Common myeloid progenitor, CD34-positive (primary cell): ENCODE data around the gene LAIR2.
A peak's percentile ranks its signal among the peaks of the same experiment; 100 is the strongest.

ENCODE experiments used
- CTCF ChIA-PET: fragments of 350-600 bp; sonication (Branson Sonifier 250); formaldehyde crosslinking; loops from one replicate; lab custom pipeline; 2021; ENCODE audit warnings: antibody characterized with exemption; lab: Charles Lee
- POLR2A ChIA-PET: fragments of 350-600 bp; sonication (Branson Sonifier 250); formaldehyde crosslinking; loops from one replicate; lab custom pipeline; 2021; ENCODE audit warnings: antibody characterized with exemption; lab: Charles Lee
- DNase-seq, 3 donors: peaks; one replicate each; pipeline versions ENCODE4 v3.0.0 to v3.0.0-alpha.2; 2013
- H3K27ac ChIP-seq, 2 experiments: 1 replicate in 1 of 2; 2 replicates in 1 of 2; pipeline ENCODE4 v1.7.0; 2013; ENCODE audit warnings: inconsistent platforms in 2 of 2, low read length in 2 of 2, mild to moderate bottlenecking in 2 of 2, low read depth in 1 of 2, moderate library complexity in 1 of 2; ENCODE audit not compliant: severe bottlenecking in 2 of 2, insufficient read depth in 1 of 2, poor library complexity in 1 of 2
- H3K27me3 ChIP-seq, 5 experiments: replicated peaks in 2 of 5; 1 replicate in 3 of 5; 2 replicates in 2 of 5; pipeline versions ENCODE4 v1.6.1 to v1.7.0; 2013; ENCODE audit warnings: low read length in 4 of 5, mild to moderate bottlenecking in 2 of 5, moderate library complexity in 2 of 5, inconsistent platforms in 1 of 5; ENCODE audit not compliant: insufficient read depth in 5 of 5, control insufficient read depth in 4 of 5
- H3K36me3 ChIP-seq, 4 experiments: 1 replicate in 2 of 4; 2 replicates in 2 of 4; pipeline versions ENCODE4 v1.6.1 to v1.7.0; 2013; ENCODE audit warnings: low read length in 3 of 4, control low read depth in 1 of 4, mild to moderate bottlenecking in 1 of 4; ENCODE audit not compliant: control insufficient read depth in 4 of 4, insufficient read depth in 4 of 4
- H3K4me1 ChIP-seq, 4 experiments: 1 replicate in 3 of 4; 2 replicates in 1 of 4; pipeline versions ENCODE4 v1.6.1 to v1.7.1; 2013; ENCODE audit warnings: low read length in 3 of 4, mild to moderate bottlenecking in 3 of 4, control low read depth in 1 of 4, inconsistent platforms in 1 of 4, moderate library complexity in 1 of 4; ENCODE audit not compliant: control insufficient read depth in 4 of 4, insufficient read depth in 4 of 4; ENCODE audit errors: control extremely low read depth in 1 of 4
- H3K4me3 ChIP-seq, 7 experiments: 1 replicate in 4 of 7; 2 replicates in 3 of 7; pipeline versions ENCODE4 v1.5.1 to v1.7.0; 2013; ENCODE audit warnings: mild to moderate bottlenecking in 7 of 7, low read length in 6 of 7, moderate library complexity in 6 of 7, inconsistent platforms in 2 of 7, low read depth in 2 of 7, control low read depth in 1 of 7; ENCODE audit not compliant: insufficient read depth in 4 of 7, control insufficient read depth in 1 of 7; ENCODE audit errors: extremely low read depth in 1 of 7
- H3K9me3 ChIP-seq, 5 experiments: 1 replicate in 4 of 5; 2 replicates in 1 of 5; pipeline versions ENCODE4 v1.6.1 to v1.7.1; 2013; ENCODE audit warnings: low read length in 4 of 5, mild to moderate bottlenecking in 2 of 5, inconsistent platforms in 1 of 5, low read depth in 1 of 5, moderate library complexity in 1 of 5; ENCODE audit not compliant: control insufficient read depth in 4 of 5, insufficient read depth in 2 of 5; ENCODE audit errors: control extremely low read depth in 1 of 5
- WGBS: methylation state at CpG from one replicate; pipeline ENCODE4 v1.1.5; 2013; ENCODE audit not compliant: insufficient coverage; 5-methylcytosine and 5-hydroxymethylcytosine counted together

LAIR2 gene

GRCh38 chr19:54521022-54521859 lies 18.6 kb downstream of the LAIR2 start:
- DNase-seq: peak; percentile 19 to 45 (median 42)
- no peaks in the 10 kb centered on the region for H3K36me3 ChIP-seq
- no peaks in the 10 kb centered on the region for H3K9me3 ChIP-seq
- WGBS: 26% methylated on average over 12 of the region's 18 CpGs
- ChIA-PET POLR2A (interaction anchor here (0.6 kb wide), 1 partner anchor 168 kb away, joined by 3 read pairs; no protein-coding TSS in a partner anchor), CTCF (no interaction called here)
- H3K27ac ChIP-seq: no peak overlapping the region
- peaks cover 22 to 60% (median 46%) of the 10 kb centered on the region in 4 experiments for H3K4me1 ChIP-seq
- peak overlapping the region in 6 of 7 experiments; percentile 24 to 57 (median 43) for H3K4me3 ChIP-seq
- H3K27me3 ChIP-seq: no peaks in the 10 kb centered on the region

- 83% methylated on average over 5 of the region's 6 CpGs for WGBS
- no peak overlapping the region for H3K27ac ChIP-seq
- no peaks in the 10 kb centered on the region for H3K36me3 ChIP-seq
- H3K4me1 ChIP-seq: peaks cover 22 to 60% (median 46%) of the 10 kb centered on the region in 4 experiments
- DNase-seq: no peak
- H3K27me3 ChIP-seq: no peaks in the 10 kb centered on the region
- peak overlapping the region in 4 of 7 experiments; percentile 42 to 57 (median 49) for H3K4me3 ChIP-seq
- ChIA-PET POLR2A (no interaction called here), CTCF (no interaction called here)
- no peaks in the 10 kb centered on the region for H3K9me3 ChIP-seq
Observed at GRCh38 chr19:54521860-54522513, 19.4 kb downstream of the LAIR2 start.

- H3K27me3 ChIP-seq: no peaks in the 10 kb centered on the region
- POLR2A ChIA-PET: no interaction called here
- peak; percentile 72 to 92 (median 91) for DNase-seq
- peaks cover 21 to 55% (median 44%) of the 10 kb centered on the region in 4 experiments for H3K4me1 ChIP-seq
- 5% methylated on average over 5 of the region's 5 CpGs for WGBS
- H3K9me3 ChIP-seq: no peaks in the 10 kb centered on the region
- CTCF ChIA-PET: no interaction called here
- no peaks in the 10 kb centered on the region for H3K36me3 ChIP-seq
- peak overlapping the region in 1 of 7 experiments; percentile 12 for H3K4me3 ChIP-seq
- H3K27ac ChIP-seq: no peak overlapping the region
Observed at GRCh38 chr19:54523403-54523802, 20.8 kb downstream of the LAIR2 start.

GRCh38 chr19:54525636-54526035 lies 23.0 kb downstream of the LAIR2 start:
- WGBS: 100% methylated on average over 5 of the region's 5 CpGs
- H3K9me3 ChIP-seq: no peaks in the 10 kb centered on the region
- no peak for DNase-seq
- H3K4me3 ChIP-seq: no peak overlapping the region
- CTCF ChIA-PET: interaction anchor here (1.2 kb wide), 1 partner anchor 30 kb away, joined by 3 read pairs; no protein-coding TSS in a partner anchor
- no peak overlapping the region for H3K27ac ChIP-seq
- POLR2A ChIA-PET: no interaction called here
- peaks cover 0 to 3% (median 0%) of the 10 kb centered on the region in 5 experiments for H3K27me3 ChIP-seq
- H3K4me1 ChIP-seq: peaks cover 18 to 33% (median 29%) of the 10 kb centered on the region in 4 experiments
- H3K36me3 ChIP-seq: no peaks in the 10 kb centered on the region

GRCh38 chr19:54526972-54527371 lies 24.3 kb downstream of the LAIR2 start:
- 90% methylated on average over 25 of the region's 26 CpGs for WGBS
- Histone ChIP-seq H3K36me3 (no peaks in the 10 kb centered on the region), H3K27me3 (peaks cover 0 to 7% (median 0%) of the 10 kb centered on the region in 5 experiments), H3K4me3 (no peak overlapping the region), H3K9me3 (no peaks in the 10 kb centered on the region), H3K27ac (no peak overlapping the region), H3K4me1 (peaks cover 7 to 20% (median 15%) of the 10 kb centered on the region in 4 experiments)
- ChIA-PET CTCF (interaction anchor here (0.9 to 1.5 kb wide), 2 partner anchors 46 to 87 kb away, joined by 3 to 6 read pairs; no protein-coding TSS in a partner anchor), POLR2A (no interaction called here)
- DNase-seq: no peak

GRCh38 chr19:54530866-54531265 lies 28.2 kb downstream of the LAIR2 start:
- no peak for DNase-seq
- no peaks in the 10 kb centered on the region for H3K9me3 ChIP-seq
- H3K27me3 ChIP-seq: peaks cover 0 to 19% (median 8%) of the 10 kb centered on the region in 5 experiments
- no peak overlapping the region for H3K4me3 ChIP-seq
- POLR2A ChIA-PET: no interaction called here
- WGBS: no CpG with 5 or more reads among the region's 5 CpGs
- CTCF ChIA-PET: no interaction called here
- H3K27ac ChIP-seq: no peak overlapping the region
- no peaks in the 10 kb centered on the region for H3K36me3 ChIP-seq
- peaks cover 0 to 11% (median 4%) of the 10 kb centered on the region in 4 experiments for H3K4me1 ChIP-seq
